ENCODE data around the gene MACF1. TPM values are rescaled to one million over a fixed set of nuclear protein-coding genes. Genes with fewer than 3 reads are reported as not detected.

Gene MACF1
- total RNA-seq, 2 donors from 2014 or later = 214 to 251 TPM

GRCh38 chr1:39337067-39337466 lies 132.6 kb downstream of the MACF1 start:
- peaks cover 4% of the 10 kb centered on the region for H3K4me1 Mint-ChIP-seq
- H3K36me3 Mint-ChIP-seq (ENCODE audit: low read depth) = peaks cover 60% of the 10 kb centered on the region
- Histone ChIP-seq H3K9me3 (ENCODE audit: control insufficient read depth, low read length) (peaks cover 4% of the 10 kb centered on the region), H3K9ac (ENCODE audit: extremely low read depth, low read length, poor library complexity, severe bottlenecking) (no peak overlapping the region), H3K4me3 (ENCODE audit: low read length) (no peak overlapping the region), H3K27ac (ENCODE audit: low read depth, low read length) (no peak overlapping the region), H3K4me1 (ENCODE audit: control insufficient read depth, insufficient read depth, low read length) (no peaks in the 10 kb centered on the region), H3K27me3 (ENCODE audit: control insufficient read depth, insufficient read depth, low read length, poor library complexity, severe bottlenecking) (no peaks in the 10 kb centered on the region), H3K36me3 (ENCODE audit: control insufficient read depth, insufficient read depth, low read length) (peaks cover 55% of the 10 kb centered on the region)
- H3K27ac Mint-ChIP-seq = no peak overlapping the region
- no peaks in the 10 kb centered on the region for H3K27me3 Mint-ChIP-seq (ENCODE audit: insufficient read depth)
- no peaks in the 10 kb centered on the region for H3K9me3 Mint-ChIP-seq
- WGBS, 2 experiments (ENCODE audit: insufficient coverage in 1 of 2, insufficient read length in 1 of 2) = 94 to 97% methylated on average over 3 of the region's 3 CpGs
- TF ChIP-seq CTCF (conservative IDR thresholded peaks at IDR 0.05) = no peak
- H3K4me3 Mint-ChIP-seq = no peak overlapping the region
- DNase-seq = no peak

- 92 to 100% methylated on average over 2 to 3 of the region's 3 CpGs for WGBS, 2 experiments (ENCODE audit: insufficient coverage in 1 of 2, insufficient read length in 1 of 2)
Observed at GRCh38 chr1:39342776-39343175, 138.3 kb downstream of the MACF1 start.

DNA sequence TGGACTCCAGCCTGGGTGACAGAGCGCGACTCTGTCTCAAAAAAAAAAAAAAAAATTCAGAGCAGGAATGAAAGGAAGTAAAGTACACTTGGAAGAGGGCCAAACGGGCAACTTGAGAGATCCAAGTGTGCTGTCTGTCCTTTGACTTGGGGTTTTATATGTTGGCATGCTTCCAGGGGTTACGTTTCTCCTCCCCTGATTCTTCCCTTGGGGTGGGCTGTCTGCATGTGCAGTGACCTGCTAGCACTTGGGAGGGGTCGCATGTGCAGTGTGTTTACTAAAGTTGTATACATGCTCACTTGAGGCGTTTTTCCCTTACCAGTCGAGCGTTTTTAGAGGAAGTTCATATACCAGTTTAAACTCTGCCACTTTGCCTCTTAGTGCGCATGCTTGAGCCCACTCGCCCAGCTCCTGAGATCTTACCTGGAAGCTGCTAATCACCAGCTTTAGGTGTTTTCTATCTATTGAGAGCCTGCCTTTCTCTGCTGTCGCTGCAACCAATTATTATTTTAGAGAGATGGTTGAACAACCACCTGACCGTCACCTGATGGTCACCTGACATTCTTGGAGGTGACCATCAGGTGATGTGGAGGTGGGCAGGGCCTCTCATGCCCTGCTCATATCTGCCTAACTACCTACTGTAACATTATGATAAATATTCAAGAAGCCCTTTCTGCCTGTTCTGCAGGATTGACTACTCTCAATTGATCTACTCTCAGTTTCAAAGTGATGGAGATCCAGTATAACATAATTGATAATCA lies 140.1 kb downstream of the MACF1 start:
- Histone ChIP-seq H3K27ac (ENCODE audit: low read depth, low read length) (no peak overlapping the region), H3K4me1 (ENCODE audit: control insufficient read depth, insufficient read depth, low read length) (no peaks in the 10 kb centered on the region), H3K27me3 (ENCODE audit: control insufficient read depth, insufficient read depth, low read length, poor library complexity, severe bottlenecking) (no peaks in the 10 kb centered on the region), H3K36me3 (ENCODE audit: control insufficient read depth, insufficient read depth, low read length) (peaks cover 55% of the 10 kb centered on the region), H3K4me3 (ENCODE audit: low read length) (no peak overlapping the region), H3K9ac (ENCODE audit: extremely low read depth, low read length, poor library complexity, severe bottlenecking) (no peak overlapping the region), H3K9me3 (ENCODE audit: control insufficient read depth, low read length) (no peaks in the 10 kb centered on the region)
- peaks cover 67% of the 10 kb centered on the region for H3K36me3 Mint-ChIP-seq (ENCODE audit: low read depth)
- no peaks in the 10 kb centered on the region for H3K27me3 Mint-ChIP-seq (ENCODE audit: insufficient read depth)
- WGBS, 2 experiments (ENCODE audit: insufficient coverage in 1 of 2, insufficient read length in 1 of 2) = 95% methylated on average over 10 to 12 of the region's 12 CpGs
- H3K4me3 Mint-ChIP-seq = no peak overlapping the region
- H3K4me1 Mint-ChIP-seq = no peaks in the 10 kb centered on the region
- no peak overlapping the region for H3K27ac Mint-ChIP-seq
- DNase-seq = no peak
- H3K9me3 Mint-ChIP-seq = no peaks in the 10 kb centered on the region
- TF ChIP-seq CTCF (conservative IDR thresholded peaks at IDR 0.05) = no peak

More at GRCh38 chr1:39342776-39343175, 138.3 kb downstream of the MACF1 start:
- no peak for DNase-seq
- Mint-ChIP-seq H3K4me3 (no peak overlapping the region), H3K27me3 (ENCODE audit: insufficient read depth) (no peaks in the 10 kb centered on the region), H3K9me3 (no peaks in the 10 kb centered on the region), H3K27ac (no peak overlapping the region), H3K36me3 (ENCODE audit: low read depth) (peaks cover 67% of the 10 kb centered on the region), H3K4me1 (no peaks in the 10 kb centered on the region)
- Histone ChIP-seq H3K36me3 (ENCODE audit: control insufficient read depth, insufficient read depth, low read length) (peaks cover 51% of the 10 kb centered on the region), H3K4me1 (ENCODE audit: control insufficient read depth, insufficient read depth, low read length) (no peaks in the 10 kb centered on the region), H3K27ac (ENCODE audit: low read depth, low read length) (no peak overlapping the region), H3K27me3 (ENCODE audit: control insufficient read depth, insufficient read depth, low read length, poor library complexity, severe bottlenecking) (no peaks in the 10 kb centered on the region), H3K4me3 (ENCODE audit: low read length) (no peak overlapping the region), H3K9ac (ENCODE audit: extremely low read depth, low read length, poor library complexity, severe bottlenecking) (no peak overlapping the region), H3K9me3 (ENCODE audit: control insufficient read depth, low read length) (no peaks in the 10 kb centered on the region)
- no peak for TF ChIP-seq CTCF (conservative IDR thresholded peaks at IDR 0.05)
